ENCODE results near the gene SCG5.

SCG5 gene

DNA sequence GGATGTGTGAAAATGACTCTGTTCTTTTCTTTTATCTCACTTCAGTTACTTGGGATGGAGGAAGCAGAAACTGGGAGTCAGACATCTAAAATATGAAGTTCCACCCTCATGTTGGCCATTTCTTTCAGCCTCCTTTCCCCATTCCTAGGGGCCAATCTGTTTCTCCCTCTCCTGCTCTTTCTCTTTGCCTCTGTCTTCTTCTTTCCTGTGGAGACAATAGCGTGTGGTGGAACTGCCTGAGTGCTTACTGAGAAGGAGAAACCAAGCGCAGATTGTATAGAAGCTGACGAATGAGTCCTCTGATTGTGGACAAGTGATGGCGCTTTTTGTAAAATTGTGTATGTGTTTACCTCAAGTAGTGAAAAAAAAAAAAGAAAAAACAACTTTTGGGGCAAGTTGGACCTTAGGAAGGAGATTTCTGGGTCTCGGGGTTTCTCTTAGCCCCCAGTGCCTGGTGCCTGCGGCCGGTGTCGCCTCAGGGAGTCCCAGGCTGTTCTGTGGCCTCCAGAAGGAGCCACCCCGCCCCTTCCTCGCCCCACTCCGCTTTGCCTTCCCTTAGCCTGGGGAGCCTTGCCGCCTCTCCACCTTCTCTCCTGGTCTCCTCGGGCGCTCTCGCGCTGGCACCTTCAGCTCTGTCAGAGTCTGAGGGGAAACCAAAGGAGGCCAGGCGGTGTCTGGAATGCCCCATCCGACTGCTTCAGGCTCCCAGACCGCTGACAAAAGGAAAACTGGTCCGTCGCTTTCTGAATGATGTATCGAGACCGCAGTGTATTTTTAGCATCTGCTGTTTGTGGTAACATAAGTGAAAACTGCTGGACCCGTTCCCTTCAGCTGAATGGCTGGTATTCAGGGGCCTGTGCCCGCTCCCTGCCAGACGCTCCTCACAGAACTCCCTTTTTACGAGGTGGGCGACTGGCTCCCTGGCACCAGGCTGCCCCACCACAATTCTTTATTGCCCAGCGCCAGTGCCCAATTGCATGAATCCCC is 30.1 kb downstream of the SCG5 start:
- TF ChIP-seq FOXM1 (IDR thresholded peaks at IDR 0.05; ENCODE audit: borderline replicate concordance, low read depth) = no peak
- TF ChIP-seq EGR1 (IDR thresholded peaks at IDR 0.05) = no peak
- no peak for TF ChIP-seq CREB1 (IDR thresholded peaks at IDR 0.05; ENCODE audit: low read depth)
- TF ChIP-seq MAX (IDR thresholded peaks at IDR 0.05) = no peak
- no peak for TF ChIP-seq RAD21 (IDR thresholded peaks at IDR 0.05; ENCODE audit: low read depth)

DNA sequence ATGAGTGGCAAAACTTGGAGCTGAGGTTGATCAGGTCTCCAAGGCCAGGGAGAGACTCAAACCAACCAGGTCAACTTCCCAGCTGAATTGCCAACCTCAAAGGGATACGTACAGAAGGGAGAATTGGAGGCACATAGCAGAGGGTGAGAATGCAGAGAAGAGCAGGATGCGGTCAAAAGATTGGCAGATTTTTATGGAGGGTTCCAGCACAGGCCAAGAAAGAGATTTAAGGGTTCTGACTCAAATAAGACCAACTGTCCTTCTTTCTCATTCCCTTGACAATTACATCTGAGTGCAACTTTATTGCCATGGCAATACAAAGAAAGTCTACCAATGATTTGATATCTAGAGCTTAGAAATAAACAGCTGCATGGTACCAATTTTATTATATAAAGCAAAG is 33.2 kb downstream of the SCG5 start:
- TF ChIP-seq TAF1 (IDR thresholded peaks at IDR 0.05; ENCODE audit: low read depth) (no peak), ZBTB7A (IDR thresholded peaks at IDR 0.05; ENCODE audit: low read depth) (no peak), RAD21 (IDR thresholded peaks at IDR 0.05; ENCODE audit: low read depth) (no peak), USF1 (IDR thresholded peaks at IDR 0.05) (no peak), TCF12 (IDR thresholded peaks at IDR 0.05; ENCODE audit: low read depth) (no peak), NFIC (IDR thresholded peaks at IDR 0.05) (no peak), EP300 (IDR thresholded peaks at IDR 0.05; ENCODE audit: borderline replicate concordance) (no peak), MAX (IDR thresholded peaks at IDR 0.05) (no peak), CEBPB (IDR thresholded peaks at IDR 0.05) (no peak), TEAD4 (IDR thresholded peaks at IDR 0.05) (no peak), YY1 (IDR thresholded peaks at IDR 0.05; ENCODE audit: low read depth) (no peak), CREB1 (IDR thresholded peaks at IDR 0.05; ENCODE audit: low read depth) (no peak)
- TF ChIP-seq, protein P1, sequence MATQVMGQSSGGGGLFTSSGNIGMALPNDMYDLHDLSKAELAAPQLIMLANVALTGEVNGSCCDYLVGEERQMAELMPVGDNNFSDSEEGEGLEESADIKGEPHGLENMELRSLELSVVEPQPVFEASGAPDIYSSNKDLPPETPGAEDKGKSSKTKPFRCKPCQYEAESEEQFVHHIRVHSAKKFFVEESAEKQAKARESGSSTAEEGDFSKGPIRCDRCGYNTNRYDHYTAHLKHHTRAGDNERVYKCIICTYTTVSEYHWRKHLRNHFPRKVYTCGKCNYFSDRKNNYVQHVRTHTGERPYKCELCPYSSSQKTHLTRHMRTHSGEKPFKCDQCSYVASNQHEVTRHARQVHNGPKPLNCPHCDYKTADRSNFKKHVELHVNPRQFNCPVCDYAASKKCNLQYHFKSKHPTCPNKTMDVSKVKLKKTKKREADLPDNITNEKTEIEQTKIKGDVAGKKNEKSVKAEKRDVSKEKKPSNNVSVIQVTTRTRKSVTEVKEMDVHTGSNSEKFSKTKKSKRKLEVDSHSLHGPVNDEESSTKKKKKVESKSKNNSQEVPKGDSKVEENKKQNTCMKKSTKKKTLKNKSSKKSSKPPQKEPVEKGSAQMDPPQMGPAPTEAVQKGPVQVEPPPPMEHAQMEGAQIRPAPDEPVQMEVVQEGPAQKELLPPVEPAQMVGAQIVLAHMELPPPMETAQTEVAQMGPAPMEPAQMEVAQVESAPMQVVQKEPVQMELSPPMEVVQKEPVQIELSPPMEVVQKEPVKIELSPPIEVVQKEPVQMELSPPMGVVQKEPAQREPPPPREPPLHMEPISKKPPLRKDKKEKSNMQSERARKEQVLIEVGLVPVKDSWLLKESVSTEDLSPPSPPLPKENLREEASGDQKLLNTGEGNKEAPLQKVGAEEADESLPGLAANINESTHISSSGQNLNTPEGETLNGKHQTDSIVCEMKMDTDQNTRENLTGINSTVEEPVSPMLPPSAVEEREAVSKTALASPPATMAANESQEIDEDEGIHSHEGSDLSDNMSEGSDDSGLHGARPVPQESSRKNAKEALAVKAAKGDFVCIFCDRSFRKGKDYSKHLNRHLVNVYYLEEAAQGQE (IDR thresholded peaks at IDR 0.05; ENCODE audit: low read depth) = no peak

- TF ChIP-seq TEAD4 (IDR thresholded peaks at IDR 0.05) = no peak
- no peak for TF ChIP-seq YY1 (IDR thresholded peaks at IDR 0.05; ENCODE audit: low read depth)
- no peak for TF ChIP-seq TCF12 (IDR thresholded peaks at IDR 0.05; ENCODE audit: low read depth)
- TF ChIP-seq EP300 (IDR thresholded peaks at IDR 0.05; ENCODE audit: borderline replicate concordance) = no peak
- TF ChIP-seq RAD21 (IDR thresholded peaks at IDR 0.05; ENCODE audit: low read depth) = no peak
- TF ChIP-seq FOXM1 (IDR thresholded peaks at IDR 0.05; ENCODE audit: borderline replicate concordance, low read depth) = no peak
- no peak for TF ChIP-seq CEBPB (IDR thresholded peaks at IDR 0.05)
- TF ChIP-seq EGR1 (IDR thresholded peaks at IDR 0.05) = no peak
- no peak for TF ChIP-seq NFIC (IDR thresholded peaks at IDR 0.05)
- TF ChIP-seq ZBTB7A (IDR thresholded peaks at IDR 0.05; ENCODE audit: low read depth) = no peak
- TF ChIP-seq CREB1 (IDR thresholded peaks at IDR 0.05; ENCODE audit: low read depth) = no peak
- no peak for TF ChIP-seq TAF1 (IDR thresholded peaks at IDR 0.05; ENCODE audit: low read depth)
- TF ChIP-seq, protein P1 (IDR thresholded peaks at IDR 0.05; ENCODE audit: low read depth) = no peak
- no peak for TF ChIP-seq MAX (IDR thresholded peaks at IDR 0.05)
- no peak for TF ChIP-seq USF1 (IDR thresholded peaks at IDR 0.05)
These were observed 34.0 kb downstream of the SCG5 start for GRCh38 chr15:32675466-32675865.

DNA sequence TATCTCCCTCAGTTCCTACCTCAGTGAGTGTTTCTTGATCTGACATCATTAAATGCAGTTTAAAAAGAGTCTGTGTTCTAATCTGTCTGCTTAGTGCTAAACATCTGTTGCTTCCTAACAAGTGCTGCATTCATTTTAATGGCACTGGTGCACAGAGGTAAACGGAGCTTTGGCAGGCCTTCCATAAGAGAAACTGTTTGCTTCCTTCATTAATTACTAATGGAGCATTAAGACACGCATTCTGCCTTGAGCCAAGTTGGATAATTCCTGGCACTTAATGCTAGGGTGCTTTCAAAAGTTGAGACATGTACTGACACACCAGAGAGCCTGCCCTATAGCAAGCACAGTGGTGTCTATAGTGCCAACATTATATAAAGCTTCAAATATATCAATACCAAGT is 34.7 kb downstream of the SCG5 start:
- TF ChIP-seq TEAD4 (IDR thresholded peaks at IDR 0.05) (no peak), RAD21 (IDR thresholded peaks at IDR 0.05; ENCODE audit: low read depth) (no peak), EP300 (IDR thresholded peaks at IDR 0.05; ENCODE audit: borderline replicate concordance) (no peak), USF1 (IDR thresholded peaks at IDR 0.05) (no peak), ZBTB7A (IDR thresholded peaks at IDR 0.05; ENCODE audit: low read depth) (no peak), NFIC (IDR thresholded peaks at IDR 0.05) (no peak), TAF1 (IDR thresholded peaks at IDR 0.05; ENCODE audit: low read depth) (no peak), YY1 (IDR thresholded peaks at IDR 0.05; ENCODE audit: low read depth) (no peak), FOXM1 (IDR thresholded peaks at IDR 0.05; ENCODE audit: borderline replicate concordance, low read depth) (no peak), CREB1 (IDR thresholded peaks at IDR 0.05; ENCODE audit: low read depth) (no peak), EGR1 (IDR thresholded peaks at IDR 0.05) (no peak), MAX (IDR thresholded peaks at IDR 0.05) (no peak), CEBPB (IDR thresholded peaks at IDR 0.05) (no peak), TCF12 (IDR thresholded peaks at IDR 0.05; ENCODE audit: low read depth) (no peak)
- TF ChIP-seq, protein P1 (IDR thresholded peaks at IDR 0.05; ENCODE audit: low read depth) = no peak
